HL-60 (cell line): Measurements from ENCODE around the gene F7.

Experiments
- GABPA ChIP-seq: IDR thresholded peaks from 2 replicates; pipeline ENCODE4 v1.6.1; 2012; ENCODE audit warnings: low read depth
- POLR2AphosphoS5 ChIP-seq: IDR thresholded peaks from 2 replicates; pipeline ENCODE4 v1.6.1; 2012; ENCODE audit warnings: low read depth
- SPI1 ChIP-seq: IDR thresholded peaks from 2 replicates; pipeline ENCODE4 v1.6.1; 2012; ENCODE audit warnings: low read depth, mild to moderate bottlenecking, borderline replicate concordance
- TF ChIP-seq, protein P1 (sequence below): IDR thresholded peaks from one replicate; pipeline ENCODE4 v1.5.1; 2011; ENCODE audit warnings: low read length, control low read depth, inconsistent platforms; ENCODE audit not compliant: insufficient read depth
- TF ChIP-seq, protein P2 (sequence below): IDR thresholded peaks from 2 replicates; pipeline ENCODE4 v1.6.1; 2012; ENCODE audit warnings: low read depth; ENCODE audit not compliant: insufficient replicate concordance

DNA sequence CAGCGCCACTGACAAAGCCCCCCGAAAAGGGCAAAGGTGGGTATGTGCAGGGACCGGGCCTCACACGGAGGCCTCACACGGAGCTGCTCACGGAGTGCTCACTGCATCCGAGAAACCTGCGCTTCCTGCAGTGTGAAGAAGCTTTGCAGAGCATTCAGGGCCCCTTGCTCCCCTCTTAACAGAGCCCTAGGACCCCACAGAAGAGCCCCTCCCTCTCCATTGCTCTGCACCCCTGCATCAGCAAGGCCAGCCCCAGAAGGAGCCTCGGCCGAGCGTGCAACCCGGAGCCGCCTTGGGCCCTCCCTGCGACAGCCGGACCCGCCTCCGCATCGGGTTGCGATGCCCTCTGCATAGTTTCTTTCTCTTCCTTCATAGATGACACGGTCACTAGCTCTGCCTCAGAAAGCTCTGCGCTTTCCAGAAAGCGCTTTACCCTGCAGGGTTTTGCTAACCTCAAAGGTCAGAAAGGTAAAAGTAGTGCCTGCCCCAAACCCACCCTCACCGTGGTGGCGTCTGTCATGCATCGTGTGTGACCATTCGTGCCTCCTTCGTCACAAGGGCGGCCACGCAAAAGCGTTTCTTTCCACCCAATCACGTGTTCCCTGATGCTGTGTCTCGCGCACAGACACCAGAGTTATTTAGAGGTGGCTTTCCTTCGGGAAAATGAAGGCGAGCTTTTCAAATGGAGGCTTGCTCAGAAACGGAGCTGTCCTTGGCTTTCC, 15.7 kb upstream of the F7 start:
- TF ChIP-seq POLR2AphosphoS5 (no peak), SPI1 (no peak), GABPA (no peak)
- TF ChIP-seq, protein P1, sequence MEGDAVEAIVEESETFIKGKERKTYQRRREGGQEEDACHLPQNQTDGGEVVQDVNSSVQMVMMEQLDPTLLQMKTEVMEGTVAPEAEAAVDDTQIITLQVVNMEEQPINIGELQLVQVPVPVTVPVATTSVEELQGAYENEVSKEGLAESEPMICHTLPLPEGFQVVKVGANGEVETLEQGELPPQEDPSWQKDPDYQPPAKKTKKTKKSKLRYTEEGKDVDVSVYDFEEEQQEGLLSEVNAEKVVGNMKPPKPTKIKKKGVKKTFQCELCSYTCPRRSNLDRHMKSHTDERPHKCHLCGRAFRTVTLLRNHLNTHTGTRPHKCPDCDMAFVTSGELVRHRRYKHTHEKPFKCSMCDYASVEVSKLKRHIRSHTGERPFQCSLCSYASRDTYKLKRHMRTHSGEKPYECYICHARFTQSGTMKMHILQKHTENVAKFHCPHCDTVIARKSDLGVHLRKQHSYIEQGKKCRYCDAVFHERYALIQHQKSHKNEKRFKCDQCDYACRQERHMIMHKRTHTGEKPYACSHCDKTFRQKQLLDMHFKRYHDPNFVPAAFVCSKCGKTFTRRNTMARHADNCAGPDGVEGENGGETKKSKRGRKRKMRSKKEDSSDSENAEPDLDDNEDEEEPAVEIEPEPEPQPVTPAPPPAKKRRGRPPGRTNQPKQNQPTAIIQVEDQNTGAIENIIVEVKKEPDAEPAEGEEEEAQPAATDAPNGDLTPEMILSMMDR = no peak
- TF ChIP-seq, protein P2, sequence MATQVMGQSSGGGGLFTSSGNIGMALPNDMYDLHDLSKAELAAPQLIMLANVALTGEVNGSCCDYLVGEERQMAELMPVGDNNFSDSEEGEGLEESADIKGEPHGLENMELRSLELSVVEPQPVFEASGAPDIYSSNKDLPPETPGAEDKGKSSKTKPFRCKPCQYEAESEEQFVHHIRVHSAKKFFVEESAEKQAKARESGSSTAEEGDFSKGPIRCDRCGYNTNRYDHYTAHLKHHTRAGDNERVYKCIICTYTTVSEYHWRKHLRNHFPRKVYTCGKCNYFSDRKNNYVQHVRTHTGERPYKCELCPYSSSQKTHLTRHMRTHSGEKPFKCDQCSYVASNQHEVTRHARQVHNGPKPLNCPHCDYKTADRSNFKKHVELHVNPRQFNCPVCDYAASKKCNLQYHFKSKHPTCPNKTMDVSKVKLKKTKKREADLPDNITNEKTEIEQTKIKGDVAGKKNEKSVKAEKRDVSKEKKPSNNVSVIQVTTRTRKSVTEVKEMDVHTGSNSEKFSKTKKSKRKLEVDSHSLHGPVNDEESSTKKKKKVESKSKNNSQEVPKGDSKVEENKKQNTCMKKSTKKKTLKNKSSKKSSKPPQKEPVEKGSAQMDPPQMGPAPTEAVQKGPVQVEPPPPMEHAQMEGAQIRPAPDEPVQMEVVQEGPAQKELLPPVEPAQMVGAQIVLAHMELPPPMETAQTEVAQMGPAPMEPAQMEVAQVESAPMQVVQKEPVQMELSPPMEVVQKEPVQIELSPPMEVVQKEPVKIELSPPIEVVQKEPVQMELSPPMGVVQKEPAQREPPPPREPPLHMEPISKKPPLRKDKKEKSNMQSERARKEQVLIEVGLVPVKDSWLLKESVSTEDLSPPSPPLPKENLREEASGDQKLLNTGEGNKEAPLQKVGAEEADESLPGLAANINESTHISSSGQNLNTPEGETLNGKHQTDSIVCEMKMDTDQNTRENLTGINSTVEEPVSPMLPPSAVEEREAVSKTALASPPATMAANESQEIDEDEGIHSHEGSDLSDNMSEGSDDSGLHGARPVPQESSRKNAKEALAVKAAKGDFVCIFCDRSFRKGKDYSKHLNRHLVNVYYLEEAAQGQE = no peak
